Prostate gland (tissue), 2 donors: ENCODE results near the gene NECTIN1.

ENCODE experiments used
- POLR2A ChIP-seq: fragments of 450-650 bp; IDR thresholded peaks from one replicate; pipeline ENCODE4 v1.6.1; 2016; ENCODE audit warnings: antibody characterized with exemption, mild to moderate bottlenecking
- POLR2AphosphoS5 ChIP-seq: sonication (generic); formaldehyde crosslinking; IDR thresholded peaks from one replicate; pipeline ENCODE4 v1.6.1; 2017; ENCODE audit warnings: antibody characterized with exemption
- TF ChIP-seq, protein P1 (sequence below), 4 experiments: fragments of 200-600 bp in 2 of 4; fragments of 450-650 bp in 2 of 4; sonication (generic) in 2 of 4; IDR thresholded peaks; 1 replicate in 3 of 4; 2 replicates in 1 of 4; pipeline ENCODE4 v1.5.1; 2016 to 2019; ENCODE audit warnings: antibody characterized with exemption in 4 of 4, mild to moderate bottlenecking in 2 of 4, moderate library complexity in 2 of 4

DNA sequence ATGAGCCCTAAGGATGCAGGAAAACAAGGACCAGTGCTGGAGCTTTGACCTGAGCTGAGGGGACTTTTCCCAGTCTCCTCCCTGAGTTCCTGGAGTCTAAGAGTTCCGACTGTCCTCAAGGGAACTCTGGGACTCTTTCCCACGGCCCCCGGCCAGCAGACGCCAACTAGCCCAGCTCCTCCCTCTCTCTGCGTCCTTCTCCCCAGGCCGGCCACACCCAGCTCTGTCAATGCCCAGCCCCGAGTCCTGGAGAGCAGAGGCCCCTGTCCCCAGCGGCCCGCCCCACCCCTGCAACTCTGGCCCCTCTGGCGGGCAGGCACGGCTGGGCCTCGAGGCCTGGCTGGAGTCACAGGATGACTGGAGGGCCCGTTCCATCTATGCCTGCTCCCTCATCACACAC is 29.8 kb downstream of the NECTIN1 start:
- peak; percentile 61 for TF ChIP-seq POLR2AphosphoS5
- TF ChIP-seq, protein P1, sequence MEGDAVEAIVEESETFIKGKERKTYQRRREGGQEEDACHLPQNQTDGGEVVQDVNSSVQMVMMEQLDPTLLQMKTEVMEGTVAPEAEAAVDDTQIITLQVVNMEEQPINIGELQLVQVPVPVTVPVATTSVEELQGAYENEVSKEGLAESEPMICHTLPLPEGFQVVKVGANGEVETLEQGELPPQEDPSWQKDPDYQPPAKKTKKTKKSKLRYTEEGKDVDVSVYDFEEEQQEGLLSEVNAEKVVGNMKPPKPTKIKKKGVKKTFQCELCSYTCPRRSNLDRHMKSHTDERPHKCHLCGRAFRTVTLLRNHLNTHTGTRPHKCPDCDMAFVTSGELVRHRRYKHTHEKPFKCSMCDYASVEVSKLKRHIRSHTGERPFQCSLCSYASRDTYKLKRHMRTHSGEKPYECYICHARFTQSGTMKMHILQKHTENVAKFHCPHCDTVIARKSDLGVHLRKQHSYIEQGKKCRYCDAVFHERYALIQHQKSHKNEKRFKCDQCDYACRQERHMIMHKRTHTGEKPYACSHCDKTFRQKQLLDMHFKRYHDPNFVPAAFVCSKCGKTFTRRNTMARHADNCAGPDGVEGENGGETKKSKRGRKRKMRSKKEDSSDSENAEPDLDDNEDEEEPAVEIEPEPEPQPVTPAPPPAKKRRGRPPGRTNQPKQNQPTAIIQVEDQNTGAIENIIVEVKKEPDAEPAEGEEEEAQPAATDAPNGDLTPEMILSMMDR (IDR thresholded peaks at IDR 0.05) = no peak
- peak; percentile 37 for TF ChIP-seq POLR2A
